B cell (primary cell): ENCODE data around the gene FBXO41. TPM values are rescaled to one million over a fixed set of nuclear protein-coding genes. Genes with fewer than 3 reads are reported as not detected.

Experiments
- ATAC-seq: fragments of 200-7000 bp; cut with Tn5 transposase; one replicate; pipeline ENCODE4 v1.10.0; 2021; ENCODE audit warnings: low read depth, mild to moderate bottlenecking, moderate number of reproducible peaks, moderate library complexity
- CTCF ChIA-PET: fragments of 350-600 bp; sonication (Branson Sonifier 250); formaldehyde crosslinking; loops from one replicate; lab custom pipeline; 2021; ENCODE audit warnings: antibody characterized with exemption, inconsistent platforms; lab: Charles Lee
- POLR2A ChIA-PET: fragments of 350-600 bp; sonication (Branson Sonifier 250); formaldehyde crosslinking; loops from one replicate; lab custom pipeline; 2021; ENCODE audit warnings: antibody characterized with exemption; lab: Charles Lee
- DNase-seq: peaks from one replicate; pipeline ENCODE4 v3.0.0; 2013
- H2AFZ ChIP-seq: 2 replicates; pipeline ENCODE4 v1.6.1; 2012; ENCODE audit warnings: mild to moderate bottlenecking, low read depth, low read length; ENCODE audit not compliant: insufficient read depth, poor library complexity, severe bottlenecking
- H3K27ac ChIP-seq, 2 donors: 1 replicate in 1 of 2; 2 replicates in 1 of 2; pipeline ENCODE4 v1.5.1; 2012 to 2013; ENCODE audit warnings: low read length in 2 of 2, mild to moderate bottlenecking in 2 of 2, moderate library complexity in 1 of 2
- H3K27me3 ChIP-seq, 4 experiments: fragments of 200-600 bp in 1 of 4; sonication (generic) in 1 of 4; replicated peaks in 1 of 4; 1 replicate in 2 of 4; 2 replicates in 2 of 4; pipeline versions ENCODE4 v1.6.1 to v1.7.0; 2013 to 2016; ENCODE audit warnings: low read length in 3 of 4, mild to moderate bottlenecking in 2 of 4, mixed read lengths in 1 of 4, moderate library complexity in 1 of 4; ENCODE audit not compliant: insufficient read depth in 4 of 4, control insufficient read depth in 3 of 4; ENCODE audit errors: control extremely low read depth in 1 of 4
- H3K36me3 ChIP-seq, 2 experiments: replicated peaks in 1 of 2; 1 replicate in 1 of 2; 2 replicates in 1 of 2; pipeline versions ENCODE4 v1.6.1 to v1.7.1; 2013; ENCODE audit warnings: low read length in 1 of 2; ENCODE audit not compliant: insufficient read depth in 2 of 2, control insufficient read depth in 1 of 2; ENCODE audit errors: control extremely low read depth in 1 of 2, extremely low read depth in 1 of 2
- H3K4me1 ChIP-seq, 2 donors: fragments of 200-600 bp in 1 of 2; sonication (generic) in 1 of 2; 1 replicate in 1 of 2; 2 replicates in 1 of 2; pipeline versions ENCODE4 v1.5.1 to v1.6.1; 2013 to 2017; ENCODE audit warnings: low read length in 2 of 2; ENCODE audit not compliant: control insufficient read depth in 2 of 2, insufficient read depth in 2 of 2
- H3K4me2 ChIP-seq: replicated peaks from 2 replicates; pipeline ENCODE3; 2012; ENCODE audit warnings: mild to moderate bottlenecking, low read depth, low read length; ENCODE audit not compliant: poor library complexity, severe bottlenecking
- H3K4me3 ChIP-seq, 5 experiments: fragments of 200-600 bp in 1 of 5; sonication (generic) in 1 of 5; 1 replicate in 3 of 5; 2 replicates in 2 of 5; pipeline versions ENCODE4 v1.5.1 to v1.7.0; 2011 to 2016; ENCODE audit warnings: low read length in 4 of 5, mild to moderate bottlenecking in 4 of 5, low read depth in 2 of 5, control low read depth in 1 of 5, moderate library complexity in 1 of 5; ENCODE audit not compliant: insufficient read depth in 1 of 5; ENCODE audit errors: control extremely low read depth in 1 of 5, extremely low read depth in 1 of 5
- H3K79me2 ChIP-seq: fragments of 200-600 bp; sonication (generic); one replicate; pipeline ENCODE4 v1.6.0; 2016; ENCODE audit warnings: low read length; ENCODE audit not compliant: control insufficient read depth, insufficient read depth
- H3K9ac ChIP-seq: fragments of 200-600 bp; sonication (generic); 2 replicates; pipeline ENCODE4 v1.6.1; 2017; ENCODE audit warnings: mild to moderate bottlenecking, low read length, moderate library complexity
- H3K9me3 ChIP-seq, 3 donors: one replicate each; pipeline versions ENCODE4 v1.6.1 to v1.7.1; 2013; ENCODE audit warnings: low read length in 2 of 3; ENCODE audit not compliant: control insufficient read depth in 2 of 3, insufficient read depth in 1 of 3; ENCODE audit errors: control extremely low read depth in 1 of 3
- H4K20me1 ChIP-seq: 2 replicates; pipeline ENCODE4 v1.6.0; 2012; ENCODE audit warnings: mild to moderate bottlenecking, low read length; ENCODE audit not compliant: insufficient read depth, control insufficient read depth, poor library complexity, severe bottlenecking
- H3K27ac Mint-ChIP-seq: one replicate; pipeline ENCODE4 v1.8.0; 2021; ENCODE audit warnings: mixed read lengths
- H3K27me3 Mint-ChIP-seq: one replicate; pipeline ENCODE4 v1.8.0; 2021; ENCODE audit warnings: mixed read lengths
- H3K4me1 Mint-ChIP-seq: one replicate; pipeline ENCODE4 v1.8.0; 2021; ENCODE audit warnings: mixed read lengths
- H3K4me3 Mint-ChIP-seq: one replicate; pipeline ENCODE4 v1.8.0; 2021; ENCODE audit warnings: mixed read lengths
- H3K9me3 Mint-ChIP-seq: one replicate; pipeline ENCODE4 v1.8.0; 2022; ENCODE audit warnings: mixed read lengths; ENCODE audit not compliant: insufficient read depth
- CTCF ChIP-seq: fragments of 200-600 bp; IDR thresholded peaks from one replicate; pipeline ENCODE4 v1.8.0; 2022; ENCODE audit warnings: antibody characterized with exemption, mild to moderate bottlenecking
- EZH2 ChIP-seq: IDR thresholded peaks from 2 replicates; pipeline ENCODE4 v1.6.1; 2012; ENCODE audit warnings: borderline replicate concordance, low read depth, mild to moderate bottlenecking, moderate library complexity, low read length; ENCODE audit not compliant: insufficient read depth, poor library complexity, severe bottlenecking
- WGBS: methylation state at CpG from one replicate; pipeline ENCODE4 v1.1.5; 2013; ENCODE audit warnings: missing lambda C conversion rate; ENCODE audit not compliant: insufficient coverage; 5-methylcytosine and 5-hydroxymethylcytosine counted together
- intact Hi-C: fragments of 100-400 bp; cut with micrococcal nuclease; formaldehyde crosslinking; loops from one replicate; pipeline ENCODE4 v1.10.0; 2022
- polyA plus RNA-seq: library from polyadenylated mRNA; depleted of rRNA; stranded (reverse); fragments of >200 nt; gene quantifications from 2 replicates; pipeline ENCODE4 v1.2.3, GENCODE V29; 2012
- total RNA-seq, 2 donors: library from RNA; stranded (reverse); fragments of 120-200 nt in 1 of 2; gene quantifications; 1 replicate in 1 of 2; 2 replicates in 1 of 2; pipeline versions ENCODE4 v1.2.3 to v1.2.4, GENCODE V29; 2013 to 2022

The FBXO41 gene
- total and polyA plus RNA-seq, 2 donors (not counting 1 experiment from before 2014, with no cell fraction given): 25.2 to 29.6 TPM

GRCh38 chr2:73290049-73290839 is 6.0 kb upstream of the FBXO41 start:
- no peaks in the 10 kb centered on the region for H3K79me2 ChIP-seq
- Mint-ChIP-seq H3K4me3 (peak overlapping the region; percentile 75), H3K4me1 (peaks cover 39% of the 10 kb centered on the region), H3K27me3 (peaks cover 27% of the 10 kb centered on the region), H3K9me3 (no peaks in the 10 kb centered on the region), H3K27ac (no peak overlapping the region)
- H3K9ac ChIP-seq: no peak overlapping the region
- no peak for TF ChIP-seq EZH2
- TF ChIP-seq CTCF: peak; percentile 71
- CTCF ChIA-PET: interaction anchor here (0.5 to 3.4 kb wide), 19 partner anchors 10 to 1055 kb away, joined by 3 to 18 read pairs (median 5); partner anchors contain the start of genes CCT7, PRADC1 and SMYD5
- intact Hi-C loops: no loop called here
- WGBS: 44% methylated on average over 2 of the region's 6 CpGs
- DNase-seq (peak; percentile 62), ATAC-seq (no peak)
- H4K20me1 ChIP-seq: no peaks in the 10 kb centered on the region
- H3K9me3 ChIP-seq: peaks cover 3 to 21% (median 7%) of the 10 kb centered on the region in 3 donors
- peaks cover 42 to 43% of the 10 kb centered on the region in 2 donors for H3K4me1 ChIP-seq
- POLR2A ChIA-PET: no interaction called here
- no peak overlapping the region for H3K27ac ChIP-seq
- no peak overlapping the region for H2AFZ ChIP-seq
- H3K36me3 ChIP-seq: no peaks in the 10 kb centered on the region
- peaks cover 2 to 49% (median 36%) of the 10 kb centered on the region in 4 experiments for H3K27me3 ChIP-seq
- no peak overlapping the region for H3K4me2 ChIP-seq
- H3K4me3 ChIP-seq: no peak overlapping the region

- no peaks in the 10 kb centered on the region for H4K20me1 ChIP-seq
- H3K4me2 ChIP-seq: no peak overlapping the region
- no peaks in the 10 kb centered on the region for H3K36me3 ChIP-seq
- peaks cover 2 to 21% (median 4%) of the 10 kb centered on the region in 3 donors for H3K9me3 ChIP-seq
- H2AFZ ChIP-seq: no peak overlapping the region
- intact Hi-C loops: no loop called here
- H3K4me3 ChIP-seq: no peak overlapping the region
- DNase-seq (no peak), ATAC-seq (no peak)
- POLR2A ChIA-PET: no interaction called here
- no peak overlapping the region for H3K4me3 Mint-ChIP-seq
- no peaks in the 10 kb centered on the region for H3K79me2 ChIP-seq
- H3K27ac Mint-ChIP-seq: no peak overlapping the region
- peaks cover 20% of the 10 kb centered on the region for H3K27me3 Mint-ChIP-seq
- no peak overlapping the region for H3K9ac ChIP-seq
- H3K9me3 Mint-ChIP-seq: no peaks in the 10 kb centered on the region
- peaks cover under 1 to 40% (median 27%) of the 10 kb centered on the region in 4 experiments for H3K27me3 ChIP-seq
- no peak overlapping the region for H3K27ac ChIP-seq
- H3K4me1 ChIP-seq: peaks cover 46 to 50% of the 10 kb centered on the region in 2 donors
- CTCF ChIA-PET: interaction anchor here (0.6 to 3.4 kb wide), 9 partner anchors 9 to 1551 kb away, joined by 3 to 18 read pairs (median 5); partner anchors contain the start of genes CCT7 and SMYD5
- TF ChIP-seq CTCF (no peak), EZH2 (no peak)
- H3K4me1 Mint-ChIP-seq: peaks cover 44% of the 10 kb centered on the region
Observed at GRCh38 chr2:73289304-73289703, 5.0 kb upstream of the FBXO41 start.
